GM12864 (cell line): Measurements from ENCODE around the gene ENPP5.

Experiments
- DNase-seq: peaks from one replicate; pipeline ENCODE4 v3.0.0-alpha.2; 2011; ENCODE audit warnings: low read depth
- H3K4me3 ChIP-seq: 2 replicates; pipeline ENCODE4 v1.5.1; 2011; ENCODE audit warnings: mild to moderate bottlenecking, low read depth, low read length, control low read depth
- CTCF ChIP-seq: IDR thresholded peaks from 2 replicates; pipeline ENCODE4 v1.5.1; 2011; ENCODE audit warnings: low read depth, mild to moderate bottlenecking, moderate library complexity, low read length, control low read depth, inconsistent platforms; ENCODE audit errors: missing control alignments

The ENPP5 gene

GRCh38 chr6:46170357-46171289 lies at the start of gene ENPP5:
TSS of gene ENPP5 (minus strand) at chr6:46170980. CDS start at chr6:46168262, 2,718 bp downstream.
- TF ChIP-seq CTCF, result no peak
- peak within 1 kb of the TSS; percentile 65 for H3K4me3 ChIP-seq

GRCh38 chr6:46219661-46220060 lies 48.9 kb upstream of the ENPP5 start:
- H3K4me3 ChIP-seq, result no peak overlapping the region
- no peak for DNase-seq
- no peak for TF ChIP-seq CTCF

More at GRCh38 chr6:46170357-46171289, at the start of gene ENPP5:
- no peak for DNase-seq

- TF ChIP-seq CTCF, result no peak
- H3K4me3 ChIP-seq, result no peak overlapping the region
- no peak for DNase-seq
These were observed 47.7 kb upstream of the ENPP5 start for GRCh38 chr6:46218457-46218856.

GRCh38 chr6:46217671-46218131 lies 46.9 kb upstream of the ENPP5 start:
- peak; percentile 47 for DNase-seq
- no peak for TF ChIP-seq CTCF

GRCh38 chr6:46216879-46217278 lies 46.1 kb upstream of the ENPP5 start:
- DNase-seq, result no peak
- H3K4me3 ChIP-seq, result no peak overlapping the region
- TF ChIP-seq CTCF, result no peak

More at GRCh38 chr6:46217671-46218131, 46.9 kb upstream of the ENPP5 start:
- H3K4me3 ChIP-seq, result no peak overlapping the region

GRCh38 chr6:46215777-46216176 lies 45.0 kb upstream of the ENPP5 start:
- DNase-seq, result no peak
- no peak overlapping the region for H3K4me3 ChIP-seq
- no peak for TF ChIP-seq CTCF
